Calu3 (cell line): ENCODE measurements around the gene PTK6. TPM values are rescaled to one million over a fixed set of nuclear protein-coding genes. Genes with fewer than 3 reads are reported as not detected.

ENCODE experiments used
- BruUV-seq: library from RNA; stranded (reverse); fragments of 400-500 nt; replicated peaks from 2 replicates; lab custom pipeline; 2021; lab: Mats Ljungman, UMichigan
- CTCF ChIA-PET: fragments of 300-600 bp; sonication (Branson Sonifier 250); formaldehyde crosslinking; loops from one replicate; lab custom pipeline; 2022; ENCODE audit warnings: antibody characterized with exemption; lab: Charles Lee
- DNase-seq: peaks from one replicate; pipeline ENCODE4 v3.0.0; 2022
- H3K27ac Mint-ChIP-seq: one replicate; pipeline ENCODE4 v1.8.0; 2022; ENCODE audit warnings: mixed read lengths; ENCODE audit not compliant: unreplicated experiment
- H3K27me3 Mint-ChIP-seq: one replicate; pipeline ENCODE4 v1.8.0; 2022; ENCODE audit warnings: mixed read lengths; ENCODE audit not compliant: unreplicated experiment
- H3K36me3 Mint-ChIP-seq: one replicate; pipeline ENCODE4 v1.8.0; 2022; ENCODE audit warnings: mild to moderate bottlenecking, moderate library complexity, mixed read lengths; ENCODE audit not compliant: insufficient read depth, unreplicated experiment
- H3K4me1 Mint-ChIP-seq: one replicate; pipeline ENCODE4 v1.8.0; 2022; ENCODE audit warnings: mild to moderate bottlenecking, low read depth, mixed read lengths; ENCODE audit not compliant: unreplicated experiment
- H3K4me3 Mint-ChIP-seq: one replicate; pipeline ENCODE4 v1.8.0; 2022; ENCODE audit warnings: mild to moderate bottlenecking, low read depth, moderate library complexity, mixed read lengths; ENCODE audit not compliant: unreplicated experiment
- H3K9me3 Mint-ChIP-seq: one replicate; pipeline ENCODE4 v1.8.0; 2022; ENCODE audit warnings: low read depth, mixed read lengths; ENCODE audit not compliant: unreplicated experiment
- intact Hi-C: fragments of 100-400 bp; cut with micrococcal nuclease; formaldehyde crosslinking; loops from one replicate; pipeline ENCODE4 v1.10.0; 2022; ENCODE audit not compliant: unreplicated experiment
- total RNA-seq: library from RNA; stranded (reverse); gene quantifications from 2 replicates; pipeline ENCODE4 v1.2.3, GENCODE V29; 2022
- TF ChIP-seq, protein P1 (sequence below): fragments of 200-600 bp; IDR thresholded peaks from one replicate; pipeline ENCODE4 v1.8.0; 2022; ENCODE audit warnings: antibody characterized with exemption; ENCODE audit not compliant: unreplicated experiment

PTK6 gene
- total RNA-seq, 1 experiment from 2014 or later: 15.9 TPM

DNA sequence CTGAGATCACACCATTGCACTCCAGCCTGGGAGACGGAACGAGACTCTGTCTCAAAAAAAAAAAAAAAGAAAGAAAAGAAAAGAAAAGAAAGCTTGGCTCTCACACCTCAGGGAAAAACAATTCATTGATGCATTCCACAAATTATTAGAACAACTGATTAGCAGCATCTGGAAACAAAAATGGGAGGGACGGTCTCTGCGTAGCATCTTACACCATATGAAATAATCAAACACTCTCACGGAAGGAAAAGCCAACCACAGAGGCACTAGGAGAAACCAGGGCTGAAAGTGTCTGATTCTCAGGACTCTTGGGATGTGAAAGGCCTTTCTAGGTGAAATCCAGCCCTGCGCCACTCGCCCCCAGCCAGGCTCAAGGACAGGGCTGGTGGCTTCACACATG is 39.1 kb upstream of the PTK6 start:
- TF ChIP-seq, protein P1, sequence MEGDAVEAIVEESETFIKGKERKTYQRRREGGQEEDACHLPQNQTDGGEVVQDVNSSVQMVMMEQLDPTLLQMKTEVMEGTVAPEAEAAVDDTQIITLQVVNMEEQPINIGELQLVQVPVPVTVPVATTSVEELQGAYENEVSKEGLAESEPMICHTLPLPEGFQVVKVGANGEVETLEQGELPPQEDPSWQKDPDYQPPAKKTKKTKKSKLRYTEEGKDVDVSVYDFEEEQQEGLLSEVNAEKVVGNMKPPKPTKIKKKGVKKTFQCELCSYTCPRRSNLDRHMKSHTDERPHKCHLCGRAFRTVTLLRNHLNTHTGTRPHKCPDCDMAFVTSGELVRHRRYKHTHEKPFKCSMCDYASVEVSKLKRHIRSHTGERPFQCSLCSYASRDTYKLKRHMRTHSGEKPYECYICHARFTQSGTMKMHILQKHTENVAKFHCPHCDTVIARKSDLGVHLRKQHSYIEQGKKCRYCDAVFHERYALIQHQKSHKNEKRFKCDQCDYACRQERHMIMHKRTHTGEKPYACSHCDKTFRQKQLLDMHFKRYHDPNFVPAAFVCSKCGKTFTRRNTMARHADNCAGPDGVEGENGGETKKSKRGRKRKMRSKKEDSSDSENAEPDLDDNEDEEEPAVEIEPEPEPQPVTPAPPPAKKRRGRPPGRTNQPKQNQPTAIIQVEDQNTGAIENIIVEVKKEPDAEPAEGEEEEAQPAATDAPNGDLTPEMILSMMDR: no peak
- Mint-ChIP-seq H3K4me3 (no peak overlapping the region), H3K27me3 (peaks cover 45% of the 10 kb centered on the region), H3K9me3 (no peaks in the 10 kb centered on the region), H3K4me1 (no peaks in the 10 kb centered on the region), H3K36me3 (peaks cover 26% of the 10 kb centered on the region), H3K27ac (peak overlapping the region; percentile 48)
- CTCF ChIA-PET: no interaction called here
- intact Hi-C loops: loop anchor here (5.0 kb wide), 1 partner anchor 39 kb away; the partner anchor contains the start of gene PTK6
- no TSS peak for BruUV-seq
- DNase-seq: no peak

DNA sequence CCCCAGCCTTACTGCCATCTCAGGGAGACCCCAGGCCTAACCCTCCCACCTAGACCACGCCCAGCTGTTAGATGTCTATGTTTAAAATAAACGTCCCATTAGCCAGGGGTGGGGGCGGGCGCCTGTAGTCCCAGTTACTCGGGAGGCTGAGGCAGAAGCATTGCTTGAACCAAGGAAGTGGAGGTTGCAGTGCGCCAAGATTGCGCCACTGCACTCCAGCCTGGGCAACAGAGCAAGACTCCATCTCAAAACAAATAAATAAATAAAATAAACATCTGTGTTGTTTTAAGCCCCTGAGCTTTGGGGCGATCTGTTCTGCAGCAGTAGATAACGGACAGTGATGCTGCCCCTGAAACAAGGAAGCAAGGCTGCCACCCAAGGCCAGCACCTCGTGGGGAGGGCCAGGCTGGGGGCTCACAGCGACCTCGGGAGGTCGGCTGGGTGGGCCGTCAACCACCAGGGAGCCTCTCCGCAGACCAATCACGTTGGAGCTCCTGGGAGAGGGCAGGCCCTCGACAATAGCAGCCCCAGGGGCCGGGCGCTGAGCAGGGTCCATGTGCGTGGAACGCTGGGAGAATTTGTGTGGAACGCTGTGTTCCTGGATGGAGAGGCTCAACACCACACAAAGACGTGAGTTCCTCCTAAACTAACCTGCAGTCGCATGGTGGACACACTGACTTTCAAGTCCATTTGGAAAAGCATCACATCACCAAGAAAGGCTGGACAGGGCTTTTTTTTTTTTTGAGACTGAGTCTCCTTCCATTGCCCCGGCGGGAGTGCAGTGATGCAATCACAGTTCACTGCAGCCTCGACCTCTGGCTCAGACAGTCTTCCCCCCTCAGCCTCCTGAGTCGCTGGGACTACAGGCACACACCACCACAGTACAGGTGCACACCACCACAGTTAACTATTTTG is 37.9 kb upstream of the PTK6 start:
- TF ChIP-seq, protein P1: no peak
- CTCF ChIA-PET: interaction anchor here (1.1 to 4.2 kb wide), 2 partner anchors 37 to 52 kb away, joined by 3 to 32 read pairs; partner anchors contain the start of genes GMEB2 and PTK6
- no TSS peak for BruUV-seq
- H3K4me1 Mint-ChIP-seq: no peaks in the 10 kb centered on the region
- peaks cover 29% of the 10 kb centered on the region for H3K36me3 Mint-ChIP-seq
- intact Hi-C loops: loop anchor here (5.0 kb wide), 1 partner anchor 38 kb away; the partner anchor contains the start of gene PTK6
- H3K9me3 Mint-ChIP-seq: no peaks in the 10 kb centered on the region
- peak overlapping the region; percentile 88 for H3K27ac Mint-ChIP-seq
- H3K27me3 Mint-ChIP-seq: peaks cover 45% of the 10 kb centered on the region
- no peak for DNase-seq
- H3K4me3 Mint-ChIP-seq: peak overlapping the region; percentile 88

DNA sequence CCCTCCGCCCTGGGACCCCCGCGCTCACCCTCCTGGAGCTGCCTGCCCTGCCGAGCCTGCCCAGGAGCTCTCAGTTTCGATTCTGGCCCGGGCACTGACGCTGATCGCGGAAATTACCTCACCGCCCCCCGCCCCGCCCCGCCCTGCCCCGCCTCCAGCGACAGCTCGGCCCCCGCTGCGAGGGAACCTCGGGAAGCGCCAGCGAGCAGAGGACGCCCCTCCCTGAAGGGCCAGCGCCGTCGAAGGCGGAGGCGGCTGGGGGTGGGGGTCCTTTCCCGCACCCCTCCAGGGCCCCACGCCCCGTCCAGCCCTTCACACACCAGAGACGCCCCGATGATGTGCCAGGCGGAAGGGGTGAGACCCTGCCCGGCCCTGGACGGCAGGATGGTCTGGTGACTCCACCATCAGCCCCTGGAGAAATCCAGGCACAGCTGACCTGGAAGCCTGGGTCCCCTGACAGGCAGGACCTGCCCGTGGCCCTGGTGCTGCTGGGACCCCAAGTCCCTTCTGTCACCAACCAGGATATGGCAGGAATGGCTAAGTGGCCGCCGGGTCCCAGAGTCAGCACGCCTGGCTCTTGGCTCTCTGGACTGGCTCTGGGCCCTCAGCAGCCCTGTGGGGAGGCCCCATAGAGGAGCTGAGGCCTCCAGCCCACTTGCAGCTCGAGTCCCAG is 37.1 kb upstream of the PTK6 start, which contains the start of gene HELZ2:
Gene HELZ2 (minus strand): TSS at position 84 of the 673 bp plus-strand sequence. CDS start 1,854 bp downstream, outside the sequence.
- Mint-ChIP-seq H3K27me3 (peaks cover 37% of the 10 kb centered on the region), H3K27ac (peak within 1 kb of the TSS; percentile 88), H3K36me3 (peaks cover 37% of the 10 kb centered on the region), H3K4me1 (no peaks in the 10 kb centered on the region), H3K4me3 (peak within 1 kb of the TSS; percentile 88), H3K9me3 (no peaks in the 10 kb centered on the region)
- intact Hi-C loops: no loop called here
- TSS peak; percentile 91 for BruUV-seq
- peak; percentile 85 for DNase-seq
- TF ChIP-seq, protein P1: no peak
- CTCF ChIA-PET: interaction anchor here (0.6 to 4.2 kb wide), 10 partner anchors 8 to 384 kb away, joined by 3 to 32 read pairs (median 4); partner anchors contain the start of genes GMEB2 and PTK6

DNA sequence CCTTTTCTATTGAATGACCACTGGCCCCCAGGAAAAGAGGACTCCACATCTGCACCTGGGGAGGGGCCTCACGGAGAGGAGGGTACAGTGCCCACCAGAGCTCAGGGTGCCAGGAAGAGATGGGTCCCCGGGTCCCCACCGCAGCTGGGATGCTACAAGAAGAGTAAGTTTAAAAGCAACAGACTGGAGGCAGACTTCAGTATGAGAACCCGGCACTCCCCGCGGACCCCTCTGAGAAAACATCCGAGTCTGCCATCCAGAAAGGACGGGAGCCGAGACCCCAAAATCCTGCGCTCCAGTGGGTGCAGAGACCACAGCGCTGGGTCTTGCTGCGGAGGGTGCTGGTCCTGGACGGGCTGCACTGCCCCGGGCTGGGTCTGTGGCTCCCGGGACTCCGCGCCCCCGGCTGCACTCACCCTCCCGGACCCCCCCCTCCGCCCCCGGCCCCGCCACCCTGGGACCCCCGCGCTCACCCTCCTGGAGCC is 36.5 kb upstream of the PTK6 start:
- H3K36me3 Mint-ChIP-seq: peaks cover 41% of the 10 kb centered on the region
- CTCF ChIA-PET: interaction anchor here (0.6 to 4.2 kb wide), 10 partner anchors 9 to 385 kb away, joined by 3 to 32 read pairs (median 4); partner anchors contain the start of genes GMEB2 and PTK6
- H3K4me1 Mint-ChIP-seq: no peaks in the 10 kb centered on the region
- no TSS peak for BruUV-seq
- H3K9me3 Mint-ChIP-seq: no peaks in the 10 kb centered on the region
- H3K27me3 Mint-ChIP-seq: peaks cover 31% of the 10 kb centered on the region
- DNase-seq: no peak
- intact Hi-C loops: no loop called here
- H3K4me3 Mint-ChIP-seq: peak overlapping the region; percentile 88
- TF ChIP-seq, protein P1: no peak
- H3K27ac Mint-ChIP-seq: peak overlapping the region; percentile 88
